H9 (cell line): ENCODE measurements around the gene DCBLD1. TPM values are rescaled to one million over a fixed set of nuclear protein-coding genes. Genes with fewer than 3 reads are reported as not detected.

Source experiments
- DNase-seq: peaks from one replicate; pipeline ENCODE4 v3.0.0-alpha.2; 2017
- H2AFZ ChIP-seq: one replicate; pipeline ENCODE4 v1.6.1; 2013; ENCODE audit warnings: mild to moderate bottlenecking, low read length, control low read depth, moderate library complexity
- H2AK5ac ChIP-seq: 2 replicates; pipeline ENCODE4 v1.6.1; 2013; ENCODE audit warnings: low read length, control low read depth, mixed read lengths; ENCODE audit not compliant: insufficient read length
- H2BK120ac ChIP-seq: one replicate; pipeline ENCODE4 v1.6.1; 2013; ENCODE audit warnings: low read depth, mild to moderate bottlenecking, low read length, control low read depth, inconsistent platforms; ENCODE audit not compliant: poor library complexity, severe bottlenecking
- H2BK12ac ChIP-seq: 2 replicates; pipeline ENCODE4 v1.6.1; 2013; ENCODE audit warnings: low read length, control low read depth, mixed read lengths, low read depth; ENCODE audit not compliant: insufficient read length
- H2BK15ac ChIP-seq: 2 replicates; pipeline ENCODE4 v1.6.1; 2013; ENCODE audit warnings: low read depth, low read length, control low read depth
- H2BK20ac ChIP-seq: one replicate; pipeline ENCODE4 v1.6.1; 2013; ENCODE audit warnings: low read depth, mild to moderate bottlenecking, low read length, control low read depth, inconsistent platforms; ENCODE audit not compliant: poor library complexity, severe bottlenecking
- H2BK5ac ChIP-seq: 2 replicates; pipeline ENCODE4 v1.6.1; 2013; ENCODE audit warnings: low read length, control low read depth, mixed read lengths; ENCODE audit not compliant: insufficient read length
- H3K14ac ChIP-seq: 2 replicates; pipeline ENCODE4 v1.6.1; 2013; ENCODE audit warnings: low read length, control low read depth; ENCODE audit not compliant: insufficient read depth
- H3K18ac ChIP-seq: 2 replicates; pipeline ENCODE4 v1.6.1; 2013; ENCODE audit warnings: low read depth, mild to moderate bottlenecking, mixed read lengths, low read length, control low read depth; ENCODE audit not compliant: insufficient read length
- H3K23ac ChIP-seq: 2 replicates; pipeline ENCODE4 v1.6.1; 2013; ENCODE audit warnings: low read length, control low read depth, mixed read lengths, low read depth; ENCODE audit not compliant: insufficient read length
- H3K23me2 ChIP-seq: 2 replicates; pipeline ENCODE4 v1.6.1; 2013; ENCODE audit warnings: low read depth, mild to moderate bottlenecking, mixed read lengths, low read length, control low read depth; ENCODE audit not compliant: insufficient read length, poor library complexity, severe bottlenecking
- H3K27ac ChIP-seq: 2 replicates; pipeline ENCODE4 v1.5.1; 2013; ENCODE audit warnings: low read length, control low read depth, mixed read lengths, low read depth; ENCODE audit not compliant: insufficient read length
- H3K27me3 ChIP-seq: 2 replicates; pipeline ENCODE4 v1.6.1; 2013; ENCODE audit warnings: low read length, control low read depth, inconsistent platforms; ENCODE audit not compliant: insufficient read depth
- H3K4ac ChIP-seq: 2 replicates; pipeline ENCODE4 v1.6.1; 2013; ENCODE audit warnings: low read depth, mild to moderate bottlenecking, control low read depth, inconsistent platforms, low read length, moderate library complexity
- H3K4me1 ChIP-seq: 2 replicates; pipeline ENCODE4 v1.6.1; 2013; ENCODE audit warnings: low read length, control low read depth, inconsistent platforms; ENCODE audit not compliant: insufficient read depth
- H3K4me2 ChIP-seq: 2 replicates; pipeline ENCODE4 v1.6.1; 2013; ENCODE audit warnings: low read length, control low read depth, mixed read lengths; ENCODE audit not compliant: insufficient read length, insufficient read depth
- H3K56ac ChIP-seq: 2 replicates; pipeline ENCODE4 v1.6.1; 2013; ENCODE audit warnings: low read depth, mild to moderate bottlenecking, mixed read lengths, low read length, control low read depth; ENCODE audit not compliant: insufficient read length
- H3K79me1 ChIP-seq: 2 replicates; pipeline ENCODE4 v1.6.1; 2013; ENCODE audit warnings: low read depth, mild to moderate bottlenecking, moderate library complexity, low read length, control low read depth, inconsistent platforms; ENCODE audit not compliant: insufficient read depth, poor library complexity, severe bottlenecking
- H3K79me2 ChIP-seq: 2 replicates; pipeline ENCODE4 v1.6.1; 2013; ENCODE audit warnings: low read length, control low read depth, inconsistent platforms; ENCODE audit not compliant: insufficient read depth
- H3K9ac ChIP-seq: 2 replicates; pipeline ENCODE4 v1.6.1; 2013; ENCODE audit warnings: low read length, control low read depth, mixed read lengths; ENCODE audit not compliant: insufficient read length; ENCODE audit errors: extremely low read depth
- H3K9me3 ChIP-seq: one replicate; pipeline ENCODE4 v1.6.1; 2013; ENCODE audit warnings: low read depth, low read length, inconsistent platforms; ENCODE audit not compliant: control insufficient read depth
- H3T11ph ChIP-seq: one replicate; pipeline ENCODE4 v1.6.1; 2013; ENCODE audit warnings: mild to moderate bottlenecking, low read length, control low read depth, inconsistent platforms
- H4K20me1 ChIP-seq: one replicate; pipeline ENCODE4 v1.6.1; 2013; ENCODE audit not compliant: control insufficient read depth, insufficient read length, insufficient read depth
- H4K5ac ChIP-seq: 2 replicates; pipeline ENCODE4 v1.6.1; 2013; ENCODE audit warnings: low read depth, mild to moderate bottlenecking, mixed read lengths, low read length, control low read depth; ENCODE audit not compliant: insufficient read length
- H4K8ac ChIP-seq: replicated peaks from 2 replicates; pipeline ENCODE4 v1.6.1; 2013; ENCODE audit warnings: low read length, control low read depth, mixed read lengths, low read depth; ENCODE audit not compliant: insufficient read length
- H4K91ac ChIP-seq: 2 replicates; pipeline ENCODE4 v1.6.1; 2013; ENCODE audit warnings: low read depth, mild to moderate bottlenecking, moderate library complexity, mixed read lengths, low read length, control low read depth; ENCODE audit not compliant: insufficient read length
- H3K27ac Mint-ChIP-seq, 3 experiments: 2 replicates in 2 of 3; 3 replicates in 1 of 3; pipeline ENCODE4 v1.8.0; 2020 to 2021; ENCODE audit warnings: mixed read lengths in 3 of 3, mild to moderate bottlenecking in 1 of 3, moderate library complexity in 1 of 3
- H3K27me3 Mint-ChIP-seq: 2 replicates; pipeline ENCODE4 v1.8.0; 2021; ENCODE audit warnings: low read depth, mild to moderate bottlenecking, moderate library complexity, mixed read lengths
- H3K36me3 Mint-ChIP-seq, 3 experiments: 2 replicates in 2 of 3; 3 replicates in 1 of 3; pipeline ENCODE4 v1.8.0; 2020 to 2021; ENCODE audit warnings: low read depth in 3 of 3, mixed read lengths in 3 of 3; ENCODE audit not compliant: insufficient read depth in 1 of 3
- H3K4me1 Mint-ChIP-seq, 2 experiments: 2 replicates each; pipeline ENCODE4 v1.8.0; 2020; ENCODE audit warnings: mixed read lengths in 2 of 2
- H3K4me3 Mint-ChIP-seq, 2 experiments: 2 replicates in 1 of 2; 3 replicates in 1 of 2; pipeline ENCODE4 v1.8.0; 2020 to 2021; ENCODE audit warnings: mild to moderate bottlenecking in 2 of 2, mixed read lengths in 2 of 2, moderate library complexity in 1 of 2
- H3K9me3 Mint-ChIP-seq, 2 experiments: 2 replicates in 1 of 2; 3 replicates in 1 of 2; pipeline ENCODE4 v1.8.0; 2020; ENCODE audit warnings: mild to moderate bottlenecking in 2 of 2, mixed read lengths in 2 of 2, moderate library complexity in 1 of 2
- CTCF ChIP-seq: fragments of 200-600 bp; sonication (generic); conservative IDR thresholded peaks from 3 replicates; pipeline ENCODE4 v1.8.0; 2021; ENCODE audit warnings: antibody characterized with exemption, mild to moderate bottlenecking
- WGBS: extraction: QIAGEN DNeasy Blood & Tissue Kit; methylation state at CpG from one replicate; pipeline ENCODE4 v1.1.7; 2013; ENCODE audit warnings: missing lambda C conversion rate, low lambda C conversion rate, mixed read lengths; ENCODE audit not compliant: insufficient read length; ENCODE audit errors: extremely low coverage; 5-methylcytosine and 5-hydroxymethylcytosine counted together
- total RNA-seq: library from RNA; stranded (reverse); gene quantifications from 2 replicates; pipeline ENCODE4 v1.2.1, GENCODE V29; 2021

Gene DCBLD1
- total RNA-seq, 1 experiment from 2014 or later, result 10.1 TPM

GRCh38 chr6:117534974-117535373 is 52.5 kb downstream of the DCBLD1 start:
- WGBS, result no CpG with 5 or more reads among the region's 3 CpGs
- no peaks in the 10 kb centered on the region for H3K4me1 ChIP-seq
- H3K27ac ChIP-seq, result no peak overlapping the region
- H2AFZ ChIP-seq, result no peak overlapping the region
- H2BK120ac ChIP-seq, result no peak overlapping the region
- H3K79me2 ChIP-seq, result no peaks in the 10 kb centered on the region
- Mint-ChIP-seq H3K4me1 (peaks cover 3 to 6% of the 10 kb centered on the region in 2 experiments; a peak in 2 of 4 replicates), H3K4me3 (no peak overlapping the region), H3K27ac (no peak overlapping the region), H3K27me3 (no peaks in the 10 kb centered on the region), H3K9me3 (no peaks in the 10 kb centered on the region), H3K36me3 (peaks cover 0 to 7% (median under 1%) of the 10 kb centered on the region in 3 experiments; a peak in 2 of 7 replicates)
- no peaks in the 10 kb centered on the region for H3K23me2 ChIP-seq
- H3K4ac ChIP-seq, result no peak overlapping the region
- no peak overlapping the region for H2BK20ac ChIP-seq
- H2AK5ac ChIP-seq, result no peak overlapping the region
- no peak overlapping the region for H3K4me2 ChIP-seq
- no peak overlapping the region for H2BK15ac ChIP-seq
- no peak overlapping the region for H3K23ac ChIP-seq
- no peak overlapping the region for H3K18ac ChIP-seq
- TF ChIP-seq CTCF, result no peak
- H3T11ph ChIP-seq, result no peak overlapping the region
- H3K14ac ChIP-seq, result no peak overlapping the region
- no peak overlapping the region for H4K5ac ChIP-seq
- no peaks in the 10 kb centered on the region for H4K20me1 ChIP-seq
- no peak overlapping the region for H4K8ac ChIP-seq
- H2BK5ac ChIP-seq, result no peak overlapping the region
- H3K27me3 ChIP-seq, result no peaks in the 10 kb centered on the region
- H3K9me3 ChIP-seq, result no peaks in the 10 kb centered on the region
- no peaks in the 10 kb centered on the region for H3K79me1 ChIP-seq
- DNase-seq, result no peak
- no peak overlapping the region for H3K9ac ChIP-seq
- H4K91ac ChIP-seq, result no peak overlapping the region
- no peak overlapping the region for H3K56ac ChIP-seq
- no peak overlapping the region for H2BK12ac ChIP-seq
